Activated T-cell treated with anti-CD3 and anti-CD28 coated beads for 1 hour (primary cell): ENCODE measurements around the gene LGALS3BP.
A peak's percentile ranks its signal among the peaks of the same experiment; 100 is the strongest.
"Not testable (repeated sequence)": the region's sequence is repeated elsewhere in the genome, so short reads cannot be mapped to it uniquely, and the experiment has no call there.

Experiments
- DNase-seq: peaks from one replicate; pipeline ENCODE4 v3.0.0-alpha.2; 2020; ENCODE audit warnings: low read depth

Gene LGALS3BP, protein sequence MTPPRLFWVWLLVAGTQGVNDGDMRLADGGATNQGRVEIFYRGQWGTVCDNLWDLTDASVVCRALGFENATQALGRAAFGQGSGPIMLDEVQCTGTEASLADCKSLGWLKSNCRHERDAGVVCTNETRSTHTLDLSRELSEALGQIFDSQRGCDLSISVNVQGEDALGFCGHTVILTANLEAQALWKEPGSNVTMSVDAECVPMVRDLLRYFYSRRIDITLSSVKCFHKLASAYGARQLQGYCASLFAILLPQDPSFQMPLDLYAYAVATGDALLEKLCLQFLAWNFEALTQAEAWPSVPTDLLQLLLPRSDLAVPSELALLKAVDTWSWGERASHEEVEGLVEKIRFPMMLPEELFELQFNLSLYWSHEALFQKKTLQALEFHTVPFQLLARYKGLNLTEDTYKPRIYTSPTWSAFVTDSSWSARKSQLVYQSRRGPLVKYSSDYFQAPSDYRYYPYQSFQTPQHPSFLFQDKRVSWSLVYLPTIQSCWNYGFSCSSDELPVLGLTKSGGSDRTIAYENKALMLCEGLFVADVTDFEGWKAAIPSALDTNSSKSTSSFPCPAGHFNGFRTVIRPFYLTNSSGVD

GRCh38 chr17:78979780-78980623 is at the start of gene LGALS3BP:
LGALS3BP (minus strand) TSS chr17:78979923; CDS start chr17:78977191, 2,732 bp downstream.
- no peak for DNase-seq

GRCh38 chr17:79028496-79029326 is 49.0 kb upstream of the LGALS3BP start:
- no peak for DNase-seq

GRCh38 chr17:79027925-79028491 is 48.3 kb upstream of the LGALS3BP start:
- no peak for DNase-seq

- no peak for DNase-seq
These were observed 47.7 kb upstream of the LGALS3BP start for GRCh38 chr17:79027274-79027924.

DNA sequence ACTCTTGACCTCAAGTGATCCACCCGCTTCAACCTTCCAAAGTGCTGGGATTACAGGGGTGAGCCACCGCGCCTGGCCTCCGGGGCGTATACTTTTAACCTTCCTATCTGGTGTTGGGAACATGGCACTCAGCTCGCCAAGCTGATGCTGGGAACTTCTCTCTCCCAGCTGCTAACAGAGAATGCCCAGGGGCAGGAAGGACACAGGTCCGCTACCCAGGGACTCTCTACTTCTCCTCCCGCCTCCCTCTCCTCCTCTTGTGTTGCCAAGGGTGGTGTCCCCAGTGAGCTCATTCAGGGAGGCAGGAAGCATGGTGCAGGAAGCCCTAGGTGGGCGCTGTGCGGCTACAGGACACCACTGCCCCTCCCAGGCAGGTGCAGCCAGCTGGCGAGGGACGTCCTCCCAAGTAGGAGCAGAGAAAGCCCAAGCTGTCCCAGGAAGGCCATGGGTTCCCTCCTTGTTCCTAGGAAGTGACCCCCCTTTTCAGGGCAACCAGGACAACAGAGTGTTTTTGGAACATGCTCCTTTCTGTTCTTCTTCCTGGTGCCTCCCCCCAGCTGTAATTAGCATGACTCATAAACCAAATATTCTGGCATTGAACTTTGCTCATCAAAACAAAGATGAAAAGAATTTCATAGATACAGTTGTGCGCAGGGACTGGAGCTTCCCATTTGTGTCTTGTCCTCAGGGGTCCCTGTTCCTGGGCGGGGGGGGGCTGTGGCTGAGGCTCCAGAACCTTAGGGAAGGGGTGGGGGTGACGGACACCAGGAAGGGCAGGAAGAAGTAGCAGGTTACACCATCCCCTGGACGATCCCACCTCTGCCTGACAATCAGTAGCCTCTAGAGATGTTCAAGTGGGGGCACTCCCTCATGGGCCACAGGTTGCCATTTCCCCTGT is 46.9 kb upstream of the LGALS3BP start:
- no peak for DNase-seq

DNA sequence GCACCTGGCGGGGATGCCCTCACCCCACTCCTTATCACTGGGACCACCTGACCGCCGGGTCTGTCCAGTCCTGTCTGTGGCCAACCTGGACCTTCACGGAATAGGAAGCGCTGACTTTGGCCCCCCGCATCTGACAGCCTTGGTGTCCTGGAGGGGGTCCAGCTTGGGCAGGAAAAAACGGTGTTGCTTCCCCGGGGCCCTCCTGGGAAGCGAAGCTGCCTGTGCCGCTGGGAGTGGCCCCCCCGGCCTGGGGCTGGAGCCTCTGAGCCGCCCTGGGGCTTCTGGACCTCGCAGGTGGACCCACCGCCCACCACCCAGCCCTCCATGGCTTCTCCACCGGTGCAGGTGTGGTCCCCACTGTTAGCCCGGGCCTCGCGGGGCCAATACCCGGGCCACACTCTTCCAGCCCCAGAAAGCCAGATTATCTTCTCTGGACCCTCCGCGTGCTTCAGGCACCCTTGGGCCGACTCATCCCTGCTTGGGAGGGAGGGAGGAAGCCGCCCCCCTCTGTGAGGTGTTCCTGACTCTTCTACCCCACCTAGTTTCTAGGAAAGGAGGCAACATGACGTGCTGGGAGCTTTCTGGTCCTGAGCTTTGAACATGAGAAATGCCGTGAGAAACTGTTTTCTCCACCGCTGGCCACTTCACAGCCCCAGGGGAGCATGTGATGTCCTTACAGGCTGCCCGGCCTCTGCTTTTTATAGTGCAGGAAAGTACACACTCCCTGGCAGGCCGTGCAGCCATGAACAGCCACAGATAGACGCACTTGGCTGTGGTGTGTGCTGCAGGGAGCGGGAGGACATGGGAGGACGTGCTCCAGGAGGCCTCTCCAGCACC is 45.4 kb upstream of the LGALS3BP start:
- no peak for DNase-seq

GRCh38 chr17:79023886-79024771 is 44.4 kb upstream of the LGALS3BP start, which contains the start of gene C1QTNF1:
C1QTNF1 (plus strand) TSS chr17:79024169; CDS start chr17:79043969, 19,800 bp downstream.
- DNase-seq = no peak

DNA sequence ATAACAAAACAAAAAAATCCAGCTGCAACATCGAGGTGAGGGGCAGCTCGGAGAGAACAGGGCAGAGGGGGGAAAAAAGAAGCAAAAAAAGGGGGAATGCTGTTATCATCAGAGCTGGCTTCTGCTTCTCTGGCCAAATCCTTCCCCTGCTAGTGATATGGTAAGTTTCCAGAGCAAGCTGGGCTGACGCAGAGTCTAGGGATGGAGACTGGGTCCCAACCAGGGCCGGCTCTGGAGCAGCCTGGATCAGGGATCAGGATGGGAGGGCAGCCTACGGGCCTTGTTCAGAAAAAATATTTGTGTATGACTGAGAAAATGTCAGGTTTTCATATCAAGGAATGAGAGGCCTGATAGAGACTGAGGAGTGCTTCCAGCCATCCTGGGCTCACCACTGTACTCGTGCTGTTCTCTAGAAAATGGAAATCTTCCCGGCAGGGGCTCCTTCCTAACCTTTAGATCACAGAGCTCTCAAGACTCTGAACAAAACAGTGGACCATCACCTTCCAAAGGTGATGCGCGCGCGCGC is 43.5 kb upstream of the LGALS3BP start:
- no peak for DNase-seq

GRCh38 chr17:79022507-79022991 is 42.8 kb upstream of the LGALS3BP start:
- no peak for DNase-seq

- not testable (repeated sequence) for DNase-seq
These were observed 42.2 kb upstream of the LGALS3BP start for GRCh38 chr17:79021929-79022328.

GRCh38 chr17:79020631-79021301 is 41.0 kb upstream of the LGALS3BP start:
- no peak for DNase-seq

GRCh38 chr17:79019632-79020584 is 40.2 kb upstream of the LGALS3BP start:
- DNase-seq = peak; percentile 37

DNA sequence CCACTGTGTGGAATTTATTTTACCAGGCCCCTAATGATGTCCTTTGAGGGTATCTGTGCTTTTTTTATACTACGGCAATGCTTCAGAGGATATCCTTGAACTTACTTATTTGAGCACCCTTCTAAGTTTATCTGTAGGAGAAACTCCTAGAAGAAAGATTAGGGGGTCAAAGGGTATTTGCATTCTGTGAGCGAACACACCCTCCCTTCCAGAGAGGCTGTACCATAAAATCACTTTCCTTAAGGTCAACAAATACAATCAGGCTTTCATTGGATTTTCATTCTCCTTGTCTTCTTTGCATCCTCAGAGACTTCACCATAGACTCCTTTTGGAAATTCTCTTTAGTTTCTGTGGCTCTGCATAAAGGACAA is 39.5 kb upstream of the LGALS3BP start:
- no peak for DNase-seq

DNA sequence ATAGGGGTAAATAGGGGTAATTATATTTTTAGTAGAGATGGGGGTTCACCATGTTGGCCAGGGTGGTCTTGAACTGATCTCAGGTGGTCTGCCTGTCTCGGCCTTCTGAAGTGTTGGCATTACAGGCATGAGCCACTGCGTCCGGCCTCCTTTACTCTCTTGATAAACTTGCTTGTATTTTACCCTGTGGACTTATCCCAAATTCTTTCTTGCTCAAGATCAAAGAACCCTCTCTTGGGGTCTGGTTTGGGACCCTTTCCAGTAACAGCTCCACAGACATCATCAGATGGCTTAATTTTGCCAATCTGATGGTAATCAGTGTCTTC is 38.6 kb upstream of the LGALS3BP start:
- DNase-seq = no peak

GRCh38 chr17:79017546-79018369 is 38.0 kb upstream of the LGALS3BP start:
- no peak for DNase-seq
